K562 (cell line): ENCODE measurements around the gene NEMP1. TPM values are rescaled to one million over a fixed set of nuclear protein-coding genes. Genes with fewer than 3 reads are reported as not detected.

Experiments used
- ATAC-seq: fragments of 200-7000 bp; cut with Tn5 transposase; 3 replicates; pipeline ENCODE4 v1.9.1; 2020; ENCODE audit warnings: moderate library complexity
- BruUV-seq: library from RNA; stranded (reverse); fragments of 400-500 nt; replicated peaks from 2 replicates; lab custom pipeline; 2021; lab: Mats Ljungman, UMichigan
- CTCF ChIA-PET: fragments of 300-600 bp; formaldehyde crosslinking; extraction: SDS; loops from one replicate; lab custom pipeline; 2021; ENCODE audit warnings: low intra/inter-chr PET ratio; lab: Yijun Ruan, JAX
- POLR2A ChIA-PET: fragments of 300-600, 350-650 bp; sonication (Branson Sonifier 250); formaldehyde crosslinking; extraction: SDS; loops from one replicate; lab custom pipeline; 2021; ENCODE audit warnings: antibody characterized with exemption, inconsistent platforms; lab: Yijun Ruan, JAX
- DNase-seq, 4 experiments: peaks; one replicate each; pipeline versions ENCODE4 v3.0.0 to v3.0.0-alpha.2; 2011 to 2018; ENCODE audit warnings: low spot score in 3 of 4, mixed read lengths in 3 of 4; ENCODE audit errors: extremely low read depth in 1 of 4
- FAIRE-seq: peaks from 2 replicates; lab custom pipeline; 2011; peaks lifted over from hg19 to GRCh38; lab: Jason Lieb, UNC
- H2AFZ ChIP-seq: 2 replicates; pipeline ENCODE4 v1.6.0; 2011; ENCODE audit warnings: low read depth, low read length, control low read depth, inconsistent platforms
- H3K27ac ChIP-seq: fragments of 200-600 bp; 3 replicates; pipeline ENCODE4 v1.8.0; 2011; ENCODE audit warnings: low read depth, mild to moderate bottlenecking, control low read depth, inconsistent platforms, low read length, moderate library complexity, mixed read lengths; ENCODE audit errors: extremely low read depth
- H3K27me3 ChIP-seq, 2 experiments: fragments of 300-600 bp in 1 of 2; 2 replicates in 1 of 2; 3 replicates in 1 of 2; pipeline versions ENCODE4 v1.6.0 to v1.8.0; 2011; ENCODE audit warnings: inconsistent platforms in 2 of 2, low read length in 2 of 2, mild to moderate bottlenecking in 1 of 2, mixed read lengths in 1 of 2, moderate library complexity in 1 of 2; ENCODE audit not compliant: control insufficient read depth in 2 of 2, insufficient read depth in 2 of 2
- H3K36me3 ChIP-seq: fragments of 300-600 bp; 3 replicates; pipeline ENCODE4 v1.8.0; 2011; ENCODE audit warnings: mild to moderate bottlenecking, low read length, inconsistent platforms; ENCODE audit not compliant: control insufficient read depth, insufficient read depth
- H3K4me1 ChIP-seq, 2 experiments: fragments of 200-600 bp in 1 of 2; replicated peaks in 1 of 2; 2 replicates in 1 of 2; 3 replicates in 1 of 2; pipeline versions ENCODE4 v1.5.1 to v1.8.0; 2011; ENCODE audit warnings: inconsistent platforms in 2 of 2, low read length in 2 of 2, mild to moderate bottlenecking in 1 of 2, mixed read lengths in 1 of 2, moderate library complexity in 1 of 2; ENCODE audit not compliant: control insufficient read depth in 2 of 2, insufficient read depth in 2 of 2
- H3K4me2 ChIP-seq: 2 replicates; pipeline ENCODE4 v1.6.1; 2011; ENCODE audit warnings: low read length, control low read depth, inconsistent platforms, mixed read lengths; ENCODE audit not compliant: insufficient read depth
- H3K4me3 ChIP-seq: fragments of 200-600 bp; sonication (generic), shearing (Covaris generic); 2 replicates; pipeline ENCODE4 v1.5.1; 2016; ENCODE audit warnings: control low read depth, inconsistent platforms
- H3K79me2 ChIP-seq: fragments of 200-600 bp; 3 replicates; pipeline ENCODE4 v1.8.0; 2011; ENCODE audit warnings: low read length, inconsistent platforms; ENCODE audit not compliant: control insufficient read depth, insufficient read depth
- H3K9ac ChIP-seq, 2 experiments: 2 replicates each; pipeline versions ENCODE4 v1.6.0 to v1.6.1; 2011; ENCODE audit warnings: low read depth in 2 of 2, low read length in 2 of 2, control low read depth in 1 of 2, inconsistent platforms in 1 of 2, mild to moderate bottlenecking in 1 of 2, mixed read lengths in 1 of 2; ENCODE audit not compliant: insufficient read depth in 1 of 2
- H3K9me1 ChIP-seq: one replicate; pipeline ENCODE4 v1.6.0; 2011; ENCODE audit warnings: inconsistent platforms, mild to moderate bottlenecking, low read length, moderate library complexity; ENCODE audit not compliant: control insufficient read depth, insufficient read depth
- H3K9me3 ChIP-seq: replicated peaks from 2 replicates; pipeline ENCODE4 v1.5.1; 2011; ENCODE audit warnings: low read depth, low read length, inconsistent platforms; ENCODE audit not compliant: control insufficient read depth, insufficient read depth
- H4K20me1 ChIP-seq: replicated peaks from 2 replicates; pipeline ENCODE4 v1.6.1; 2011; ENCODE audit warnings: low read length, inconsistent platforms, mixed read lengths; ENCODE audit not compliant: control insufficient read depth, insufficient read depth
- ARHGAP35 ChIP-seq: fragments of 450-650 bp; IDR thresholded peaks from 2 replicates; pipeline ENCODE4 v1.6.1; 2018; ENCODE audit not compliant: partially characterized antibody
- FOXJ3 ChIP-seq: sonication (generic); formaldehyde crosslinking; IDR thresholded peaks from 2 replicates; pipeline ENCODE4 v1.4.0; 2020; ENCODE audit warnings: mild to moderate bottlenecking, missing genetic modification reagents
- HLTF ChIP-seq: fragments of 450-650 bp; IDR thresholded peaks from 2 replicates; pipeline ENCODE4 v1.6.1; 2016
- MITF ChIP-seq: IDR thresholded peaks from 2 replicates; pipeline ENCODE4 v1.6.1; 2014; ENCODE audit warnings: antibody characterized with exemption
- MLX ChIP-seq, 2 experiments: fragments of 450-650 bp in 1 of 2; sonication (generic) in 1 of 2; formaldehyde crosslinking; conservative IDR thresholded peaks; 2 replicates each; pipeline versions ENCODE4 v1.4.0 to v1.8.1; 2020 to 2022; ENCODE audit warnings: mild to moderate bottlenecking in 1 of 2, missing genetic modification reagents in 1 of 2
- SRSF7 ChIP-seq: fragments of 200-400 bp; formaldehyde crosslinking; optimal IDR thresholded peaks from 2 replicates; pipeline ENCODE3; 2017; ENCODE audit warnings: mild to moderate bottlenecking, low read depth, low read length
- THAP12 ChIP-seq: fragments of 250-450 bp; sonication (Bioruptor Pico); IDR thresholded peaks from 2 replicates; pipeline ENCODE4 v1.9.0; 2021; ENCODE audit warnings: mild to moderate bottlenecking, inconsistent platforms
- TSHZ1 ChIP-seq: fragments of 250-450 bp; sonication (Bioruptor Pico); IDR thresholded peaks from 2 replicates; pipeline ENCODE4 v1.4.0; 2020; ENCODE audit warnings: mild to moderate bottlenecking, moderate library complexity
- ZNF449 ChIP-seq: fragments of 250-450 bp; sonication (Bioruptor Pico); IDR thresholded peaks from 2 replicates; pipeline ENCODE4 v1.8.0; 2022; ENCODE audit warnings: moderate library complexity, mild to moderate bottlenecking, inconsistent platforms
- WGBS: fragments of 100-300 bp; shearing (Covaris generic); methylation state at CpG from one replicate; pipeline ENCODE4 v1.1.6; 2016; ENCODE audit warnings: low coverage, mixed read lengths; ENCODE audit not compliant: insufficient coverage; ENCODE audit errors: missing lambda C conversion rate; 5-methylcytosine and 5-hydroxymethylcytosine counted together
- in situ Hi-C: fragments of 300-500 bp; cut with MboI; formaldehyde crosslinking; loops from 4 replicates; pipeline ENCODE4 v1.15.0; 2018; ENCODE audit warnings: inconsistent platforms, mixed read lengths
- intact Hi-C: fragments of 100-400 bp; cut with micrococcal nuclease; formaldehyde crosslinking; loops from 2 replicates; pipeline ENCODE4 v1.14.2; 2022
- polyA plus RNA-seq, 8 experiments: library from polyadenylated mRNA; depleted of rRNA in 4 of 8; stranded (reverse) in 5 of 8; unstranded in 3 of 8; fragments of >200 nt; fragmentation: Nextera tagmentation in 2 of 8; fragmentation: Illumina TruSeq in 1 of 8; extraction: Ambion mirVana in 2 of 8; extraction: Trizol in 1 of 8; gene quantifications; 2 replicates each; pipeline versions ENCODE4 v1.2.1 to v1.2.3, GENCODE V29; 2011 to 2014; ENCODE audit warnings: inconsistent platforms in 1 of 8, missing spikeins in 1 of 8
- total RNA-seq, 7 experiments: library from RNA; depleted of rRNA in 6 of 7; stranded (reverse); fragments of >200 nt in 6 of 7; fragmentation: Illumina TruSeq in 2 of 7; extraction: Trizol in 2 of 7; gene quantifications; 2 replicates each; pipeline versions ENCODE4 v1.2.1 to v1.2.3, GENCODE V29; 2011 to 2021; ENCODE audit warnings: low replicate concordance in 1 of 7

Gene NEMP1
- total and polyA plus RNA-seq, 9 of the 15 experiments (the other 6 are each of a cell fraction or from before 2014, with no cell fraction given) = 9.5 to 82.2 (median 41.2) TPM

GRCh38 chr12:57066245-57066644, 12.3 kb downstream of the NEMP1 start (continued):
- no peak for TF ChIP-seq THAP12

GRCh38 chr12:57063991-57064685, 14.5 kb downstream of the NEMP1 start:
- Histone ChIP-seq H3K4me1 (no peaks in the 10 kb centered on the region; a peak in 1 of 5 replicates), H3K4me3 (no peak overlapping the region), H3K27ac (no peak overlapping the region), H3K27me3 (no peaks in the 10 kb centered on the region), H2AFZ (no peak overlapping the region), H4K20me1 (no peaks in the 10 kb centered on the region), H3K4me2 (no peak overlapping the region), H3K9me3 (no peaks in the 10 kb centered on the region), H3K9ac (no peak overlapping the region), H3K79me2 (no peaks in the 10 kb centered on the region; the same call in 2 of the 3 replicates), H3K9me1 (no peaks in the 10 kb centered on the region), H3K36me3 (peaks cover 87% of the 10 kb centered on the region)
- ChIA-PET CTCF (interaction anchor here (1.2 to 5.6 kb wide), 2 partner anchors 57 to 111 kb away, joined by 3 to 63 read pairs; partner anchors contain the start of gene ZBTB39), POLR2A (interaction anchor here (1.0 kb wide), 1 partner anchor 14 kb away, joined by 3 read pairs; the partner anchor contains the start of gene NEMP1)
- in situ Hi-C loops (loop anchor here (10.0 kb wide), 1 partner anchor 309 kb away; the partner anchor contains the start of gene PRIM1), intact Hi-C loops (no loop called here)
- no TSS peak for BruUV-seq
- FAIRE-seq (peak; percentile 49), ATAC-seq (no peak), DNase-seq (no peak)
- 84% methylated on average over 5 of the region's 5 CpGs for WGBS
- no peak for TF ChIP-seq HLTF
- no peak for TF ChIP-seq TSHZ1
- no peak for TF ChIP-seq MITF
- no peak for TF ChIP-seq FOXJ3 (CRISPR knock-in tag)
- TF ChIP-seq SRSF7 = no peak
- TF ChIP-seq MLX (CRISPR knock-in tag; conservative IDR thresholded peaks at IDR 0.05) = no peak
- TF ChIP-seq ARHGAP35 = no peak
- no peak for TF ChIP-seq ZNF449 (CRISPR knock-in tag)
